Lung (tissue), 12 donors: ENCODE measurements around the gene KCP. TPM values are rescaled to one million over a fixed set of nuclear protein-coding genes. Genes with fewer than 3 reads are reported as not detected.

Experiments
- ATAC-seq: fragments of 200-7000 bp; cut with Tn5 transposase; one replicate; pipeline ENCODE4 v1.9.1; 2020; ENCODE audit warnings: moderate number of reproducible peaks; ENCODE audit not compliant: insufficient read depth, low FRiP score
- DNase-seq, 3 donors: peaks; one replicate each; pipeline ENCODE4 v3.0.0-alpha.2; 2013 to 2017
- H3K27ac ChIP-seq, 2 donors: one replicate each; pipeline ENCODE4 v1.5.1; 2013; ENCODE audit warnings: mild to moderate bottlenecking in 2 of 2, moderate library complexity in 2 of 2, control low read depth in 1 of 2, inconsistent platforms in 1 of 2, low read depth in 1 of 2, low read length in 1 of 2
- H3K27me3 ChIP-seq, 3 donors: one replicate each; pipeline ENCODE4 v1.5.1; 2013; ENCODE audit warnings: low read length in 2 of 3; ENCODE audit not compliant: control insufficient read depth in 3 of 3, insufficient read depth in 3 of 3
- H3K36me3 ChIP-seq, 4 donors: one replicate each; pipeline ENCODE4 v1.5.1; 2013; ENCODE audit warnings: low read length in 4 of 4, mild to moderate bottlenecking in 1 of 4, moderate library complexity in 1 of 4; ENCODE audit not compliant: control insufficient read depth in 4 of 4, insufficient read depth in 4 of 4
- H3K4me1 ChIP-seq, 5 donors: one replicate each; pipeline ENCODE4 v1.5.1; 2013; ENCODE audit warnings: low read length in 5 of 5, mild to moderate bottlenecking in 2 of 5, moderate library complexity in 1 of 5; ENCODE audit not compliant: control insufficient read depth in 5 of 5, insufficient read depth in 5 of 5
- H3K4me3 ChIP-seq: one replicate; pipeline ENCODE4 v1.5.1; 2013; ENCODE audit warnings: mild to moderate bottlenecking, control low read depth, moderate library complexity
- H3K9ac ChIP-seq, 2 donors: one replicate each; pipeline ENCODE4 v1.5.1; 2013; ENCODE audit warnings: low read length in 2 of 2, control low read depth in 1 of 2; ENCODE audit not compliant: insufficient read depth in 1 of 2
- H3K9me3 ChIP-seq, 4 donors: one replicate each; pipeline ENCODE4 v1.5.1; 2013; ENCODE audit warnings: low read length in 3 of 4, mild to moderate bottlenecking in 1 of 4, moderate library complexity in 1 of 4; ENCODE audit not compliant: control insufficient read depth in 4 of 4, insufficient read depth in 3 of 4
- WGBS, 2 donors: extraction: QIAGEN DNeasy Blood & Tissue Kit; methylation state at CpG; one replicate each; pipeline ENCODE4 v1.1.7; 2013; 5-methylcytosine and 5-hydroxymethylcytosine counted together
- polyA plus RNA-seq, 2 donors: library from polyadenylated mRNA; stranded (reverse); fragments of 200-250 nt; gene quantifications; one replicate each; pipeline ENCODE4 v1.2.1, GENCODE V29; 2013
- total RNA-seq, 2 donors: library from RNA; depleted of rRNA in 1 of 2; stranded (reverse); fragments of >200 nt in 1 of 2; gene quantifications; one replicate each; pipeline ENCODE4 v1.2.1, GENCODE V29; 2014 to 2021
- TF ChIP-seq, protein P1 (sequence below): IDR thresholded peaks from 2 replicates; pipeline ENCODE4 v1.5.1; 2012; ENCODE audit warnings: mild to moderate bottlenecking; ENCODE audit errors: control extremely low read depth, extremely low read depth
- donor health status: control.
- donor health status: control.
- donor health status: Bipolar disorder and iron deficiency.
- donor health status: healthy.
- donor health status: DM: yes; HTN: yes; CAD: no.

KCP gene
- total and polyA plus RNA-seq, 4 donors = 0.22 to 3.9 (median 0.56) TPM

GRCh38 chr7:128935342-128935730 is 24.8 kb upstream of the KCP start:
- WGBS, 2 donors = 43 to 51% methylated on average over 6 of the region's 6 CpGs
- Histone ChIP-seq H3K9me3 (peaks cover 0 to 1% (median 0%) of the 10 kb centered on the region in 4 donors), H3K4me3 (no peak overlapping the region), H3K9ac (no peak overlapping the region), H3K27ac (peak overlapping the region in 1 of 2 donors; percentile 5), H3K4me1 (peaks cover 0 to 12% (median 0%) of the 10 kb centered on the region in 5 donors), H3K36me3 (no peaks in the 10 kb centered on the region), H3K27me3 (peaks cover 0 to 36% (median 14%) of the 10 kb centered on the region in 3 donors)
- ATAC-seq (no peak), DNase-seq (no peak)
- TF ChIP-seq, protein P1, sequence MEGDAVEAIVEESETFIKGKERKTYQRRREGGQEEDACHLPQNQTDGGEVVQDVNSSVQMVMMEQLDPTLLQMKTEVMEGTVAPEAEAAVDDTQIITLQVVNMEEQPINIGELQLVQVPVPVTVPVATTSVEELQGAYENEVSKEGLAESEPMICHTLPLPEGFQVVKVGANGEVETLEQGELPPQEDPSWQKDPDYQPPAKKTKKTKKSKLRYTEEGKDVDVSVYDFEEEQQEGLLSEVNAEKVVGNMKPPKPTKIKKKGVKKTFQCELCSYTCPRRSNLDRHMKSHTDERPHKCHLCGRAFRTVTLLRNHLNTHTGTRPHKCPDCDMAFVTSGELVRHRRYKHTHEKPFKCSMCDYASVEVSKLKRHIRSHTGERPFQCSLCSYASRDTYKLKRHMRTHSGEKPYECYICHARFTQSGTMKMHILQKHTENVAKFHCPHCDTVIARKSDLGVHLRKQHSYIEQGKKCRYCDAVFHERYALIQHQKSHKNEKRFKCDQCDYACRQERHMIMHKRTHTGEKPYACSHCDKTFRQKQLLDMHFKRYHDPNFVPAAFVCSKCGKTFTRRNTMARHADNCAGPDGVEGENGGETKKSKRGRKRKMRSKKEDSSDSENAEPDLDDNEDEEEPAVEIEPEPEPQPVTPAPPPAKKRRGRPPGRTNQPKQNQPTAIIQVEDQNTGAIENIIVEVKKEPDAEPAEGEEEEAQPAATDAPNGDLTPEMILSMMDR = no peak

GRCh38 chr7:128934361-128935341 is 24.1 kb upstream of the KCP start:
- peaks cover 0 to 1% (median 0%) of the 10 kb centered on the region in 4 donors for H3K9me3 ChIP-seq
- DNase-seq (no peak), ATAC-seq (peak; percentile 3)
- peaks cover 0 to 12% (median 0%) of the 10 kb centered on the region in 5 donors for H3K4me1 ChIP-seq
- H3K36me3 ChIP-seq = no peaks in the 10 kb centered on the region
- TF ChIP-seq, protein P1 = no peak
- no peak overlapping the region for H3K9ac ChIP-seq
- WGBS, 2 donors = 52 to 63% methylated on average over 12 to 14 of the region's 14 CpGs
- peaks cover 0 to 33% (median 12%) of the 10 kb centered on the region in 3 donors for H3K27me3 ChIP-seq
- peak overlapping the region in 1 of 2 donors; percentile 54 for H3K27ac ChIP-seq
- no peak overlapping the region for H3K4me3 ChIP-seq

DNA sequence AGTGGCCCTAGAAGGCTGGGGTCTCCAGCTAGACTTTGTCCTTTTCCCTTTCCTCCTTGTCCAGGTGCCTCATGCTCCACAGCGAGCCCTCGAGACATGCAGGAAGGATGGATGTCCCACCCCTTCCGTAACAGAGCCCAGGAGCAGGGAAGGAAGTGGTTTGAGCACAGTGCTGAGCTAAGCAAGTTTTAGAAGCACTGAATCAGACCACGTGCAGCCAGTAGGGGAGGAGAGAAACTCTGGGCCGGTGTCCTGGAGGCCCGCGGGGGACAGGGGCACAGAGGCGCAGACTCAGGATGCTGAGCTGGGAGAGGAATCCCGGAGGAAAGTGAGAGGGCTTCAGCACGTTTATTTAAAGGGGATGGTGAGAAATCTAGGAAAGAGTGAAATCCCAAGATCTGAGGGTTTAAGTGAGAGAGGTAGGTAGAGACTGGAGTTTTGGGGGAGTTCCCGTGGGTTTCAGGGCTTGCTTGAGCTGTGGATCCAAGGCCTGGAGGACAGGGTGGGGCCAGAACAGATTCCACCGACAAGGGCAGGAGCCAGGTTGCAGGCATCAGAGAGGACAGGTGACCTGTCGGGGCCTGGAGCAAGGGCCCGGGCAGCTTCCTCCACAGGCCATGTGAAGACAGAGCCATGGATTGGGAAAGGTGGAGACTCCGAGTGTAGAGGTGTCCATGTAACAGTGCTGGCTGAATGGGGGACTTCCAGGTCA is 22.8 kb upstream of the KCP start:
- H3K27me3 ChIP-seq = peaks cover 0 to 21% (median 6%) of the 10 kb centered on the region in 3 donors
- no peak overlapping the region for H3K4me3 ChIP-seq
- no peak overlapping the region for H3K9ac ChIP-seq

More for the DNA sequence above, 22.8 kb upstream of the KCP start:
- peak overlapping the region in 1 of 2 donors; percentile 26 for H3K27ac ChIP-seq
- peaks cover 0 to 1% (median 0%) of the 10 kb centered on the region in 4 donors for H3K9me3 ChIP-seq
- TF ChIP-seq, protein P1 = no peak
- ATAC-seq = no peak
- peaks cover 0 to 8% (median 0%) of the 10 kb centered on the region in 5 donors for H3K4me1 ChIP-seq
- DNase-seq = peak in 1 of 3 donors; percentile 45
- 38 to 48% methylated on average over 15 of the region's 15 CpGs for WGBS, 2 donors
- H3K36me3 ChIP-seq = no peaks in the 10 kb centered on the region
